Stomach smooth muscle (tissue), 2 donors: ENCODE measurements around the gene UBE2D2.
A peak's percentile ranks its signal among the peaks of the same experiment; 100 is the strongest.
"Not testable (repeated sequence)": the region's sequence is repeated elsewhere in the genome, so short reads cannot be mapped to it uniquely, and the experiment has no call there.

ENCODE experiments used
- H3K27ac ChIP-seq: one replicate; pipeline ENCODE4 v1.7.0; 2013; ENCODE audit warnings: mild to moderate bottlenecking, low read length, inconsistent platforms
- H3K27me3 ChIP-seq, 2 donors: one replicate each; pipeline ENCODE4 v1.7.0; 2013; ENCODE audit warnings: low read length in 2 of 2; ENCODE audit not compliant: insufficient read depth in 2 of 2, control insufficient read depth in 1 of 2
- H3K36me3 ChIP-seq, 2 donors: one replicate each; pipeline ENCODE4 v1.7.0; 2013; ENCODE audit warnings: low read length in 2 of 2; ENCODE audit not compliant: control insufficient read depth in 2 of 2, insufficient read depth in 2 of 2
- H3K4me1 ChIP-seq: one replicate; pipeline ENCODE4 v1.7.0; 2013; ENCODE audit warnings: low read length; ENCODE audit not compliant: control insufficient read depth, insufficient read depth
- H3K4me3 ChIP-seq, 2 donors: one replicate each; pipeline ENCODE4 v1.7.0; 2013; ENCODE audit warnings: low read length in 2 of 2
- H3K9ac ChIP-seq, 2 donors: one replicate each; pipeline ENCODE4 v1.7.0; 2013; ENCODE audit warnings: low read length in 2 of 2, mild to moderate bottlenecking in 1 of 2
- H3K9me3 ChIP-seq, 2 donors: one replicate each; pipeline ENCODE4 v1.7.0; 2013; ENCODE audit warnings: low read length in 2 of 2; ENCODE audit not compliant: control insufficient read depth in 2 of 2
- donor health status: healthy.
- donor health status: Pancreatic carcinoma.

Gene UBE2D2

GRCh38 chr5:139550051-139550872, 10.9 kb upstream of the UBE2D2 start:
- not testable (repeated sequence) for H3K27ac ChIP-seq, H3K4me3 ChIP-seq, H3K9me3 ChIP-seq, H3K27me3 ChIP-seq, H3K36me3 ChIP-seq, H3K9ac ChIP-seq, H3K4me1 ChIP-seq

GRCh38 chr5:139551191-139551889, 9.8 kb upstream of the UBE2D2 start:
- Histone ChIP-seq H3K4me3 (no peak overlapping the region), H3K36me3 (no peaks in the 10 kb centered on the region), H3K27ac (no peak overlapping the region), H3K4me1 (no peaks in the 10 kb centered on the region), H3K9me3 (no peaks in the 10 kb centered on the region), H3K27me3 (peaks cover 0 to 3% of the 10 kb centered on the region in 2 donors), H3K9ac (no peak overlapping the region)

- Histone ChIP-seq H3K27me3 (peaks cover 0 to 3% of the 10 kb centered on the region in 2 donors), H3K4me1 (no peaks in the 10 kb centered on the region), H3K27ac (no peak overlapping the region), H3K4me3 (no peak overlapping the region), H3K36me3 (no peaks in the 10 kb centered on the region), H3K9me3 (no peaks in the 10 kb centered on the region), H3K9ac (no peak overlapping the region)
Measured at GRCh38 chr5:139552893-139553575, 8.1 kb upstream of the UBE2D2 start.

GRCh38 chr5:139554264-139554663, 6.9 kb upstream of the UBE2D2 start:
- no peak overlapping the region for H3K4me3 ChIP-seq
- H3K9ac ChIP-seq = no peak overlapping the region
- no peaks in the 10 kb centered on the region for H3K4me1 ChIP-seq
- H3K9me3 ChIP-seq = no peaks in the 10 kb centered on the region
- H3K27ac ChIP-seq = no peak overlapping the region
- H3K27me3 ChIP-seq = peaks cover 0 to 3% of the 10 kb centered on the region in 2 donors
- H3K36me3 ChIP-seq = no peaks in the 10 kb centered on the region

GRCh38 chr5:139557811-139558210, 3.3 kb upstream of the UBE2D2 start:
- Histone ChIP-seq H3K9ac (no peak overlapping the region), H3K27me3 (no peaks in the 10 kb centered on the region), H3K9me3 (no peaks in the 10 kb centered on the region), H3K4me3 (no peak overlapping the region), H3K36me3 (no peaks in the 10 kb centered on the region), H3K4me1 (peaks cover 7% of the 10 kb centered on the region), H3K27ac (no peak overlapping the region)

GRCh38 chr5:139561655-139562451, 714 bp downstream of the UBE2D2 start:
- H3K4me3 ChIP-seq = peak overlapping the region; percentile 74 to 87
- no peaks in the 10 kb centered on the region for H3K27me3 ChIP-seq
- H3K4me1 ChIP-seq = peaks cover 16% of the 10 kb centered on the region
- no peaks in the 10 kb centered on the region for H3K36me3 ChIP-seq
- H3K27ac ChIP-seq = peak overlapping the region; percentile 83
- no peaks in the 10 kb centered on the region for H3K9me3 ChIP-seq
- H3K9ac ChIP-seq = peak overlapping the region; percentile 92 to 95

- no peaks in the 10 kb centered on the region for H3K9me3 ChIP-seq
- H3K4me3 ChIP-seq = peak overlapping the region; percentile 74 to 87
- no peaks in the 10 kb centered on the region for H3K36me3 ChIP-seq
- H3K4me1 ChIP-seq = peaks cover 16% of the 10 kb centered on the region
- no peak overlapping the region for H3K27ac ChIP-seq
- no peaks in the 10 kb centered on the region for H3K27me3 ChIP-seq
- peak overlapping the region; percentile 92 to 95 for H3K9ac ChIP-seq
Measured at GRCh38 chr5:139562847-139563246, 1.7 kb downstream of the UBE2D2 start.

GRCh38 chr5:139565411-139566305, 4.5 kb downstream of the UBE2D2 start:
- no peak overlapping the region for H3K9ac ChIP-seq
- no peak overlapping the region for H3K27ac ChIP-seq
- no peaks in the 10 kb centered on the region for H3K9me3 ChIP-seq
- no peaks in the 10 kb centered on the region for H3K36me3 ChIP-seq
- H3K27me3 ChIP-seq = no peaks in the 10 kb centered on the region
- H3K4me3 ChIP-seq = peak overlapping the region in 1 of 2 donors; percentile 16
- H3K4me1 ChIP-seq = peaks cover 15% of the 10 kb centered on the region

GRCh38 chr5:139566611-139567010, 5.5 kb downstream of the UBE2D2 start:
- H3K27me3 ChIP-seq = no peaks in the 10 kb centered on the region
- H3K4me3 ChIP-seq = no peak overlapping the region
- no peaks in the 10 kb centered on the region for H3K36me3 ChIP-seq
- no peaks in the 10 kb centered on the region for H3K9me3 ChIP-seq
- H3K9ac ChIP-seq = no peak overlapping the region
- H3K27ac ChIP-seq = no peak overlapping the region
- peaks cover 12% of the 10 kb centered on the region for H3K4me1 ChIP-seq
